GM10266 (cell line): Measurements from ENCODE around the gene NSMCE4A.
"Not testable (repeated sequence)": the region's sequence is repeated elsewhere in the genome, so short reads cannot be mapped to it uniquely, and the experiment has no call there.

ENCODE experiments used
- DNase-seq: peaks from one replicate; pipeline ENCODE4 v3.0.0; 2012; ENCODE audit errors: extremely low spot score
- CTCF ChIP-seq: IDR thresholded peaks from 2 replicates; pipeline ENCODE4 v1.5.1; 2012; ENCODE audit warnings: mild to moderate bottlenecking, low read depth; ENCODE audit not compliant: control insufficient read depth, insufficient read depth; ENCODE audit errors: missing control alignments

The NSMCE4A gene

GRCh38 chr10:122018951-122019413, 44.0 kb upstream of the NSMCE4A start:
- TF ChIP-seq CTCF: no peak
- no peak for DNase-seq

DNA sequence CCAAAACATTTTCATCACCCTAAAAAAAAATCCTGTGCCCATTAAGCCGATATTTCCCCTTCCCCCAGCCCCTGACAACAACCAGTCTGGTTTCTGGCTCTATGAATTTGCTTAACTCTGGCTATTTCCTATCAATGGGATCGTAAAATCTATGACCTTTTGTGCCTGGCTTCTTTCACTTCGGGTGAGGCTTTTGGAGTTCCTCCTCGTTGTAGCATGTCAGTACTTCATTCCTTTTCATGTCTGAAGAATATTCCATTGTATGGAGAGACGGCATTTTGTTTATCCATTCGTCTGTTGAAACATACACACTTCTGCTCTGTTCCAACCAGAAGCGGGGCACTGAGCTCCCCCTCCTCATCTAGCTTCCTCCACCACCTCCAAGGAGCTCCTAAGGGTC, 43.5 kb upstream of the NSMCE4A start:
- TF ChIP-seq CTCF: no peak
- DNase-seq: no peak

DNA sequence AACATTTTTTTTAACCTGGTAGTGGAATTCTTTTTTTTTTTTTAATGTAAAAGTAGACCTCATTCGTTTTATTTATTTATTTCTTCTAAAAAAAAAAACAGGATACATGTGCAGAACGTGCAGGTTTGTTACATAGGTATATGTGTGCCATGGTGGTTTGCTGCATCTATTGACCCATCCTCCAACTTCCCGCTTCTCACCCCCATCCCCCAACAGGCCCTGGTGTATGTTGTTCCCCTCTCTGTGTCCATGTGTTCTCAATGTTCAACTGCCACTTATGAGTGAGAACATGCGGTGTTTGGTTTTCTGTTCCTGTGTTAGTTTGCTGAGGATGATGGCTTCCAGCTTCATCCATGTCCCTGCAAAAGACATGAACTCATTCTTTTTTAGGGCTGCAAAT, 42.9 kb upstream of the NSMCE4A start:
- DNase-seq: not testable (repeated sequence)

- no peak for TF ChIP-seq CTCF
- no peak for DNase-seq
Measured at GRCh38 chr10:122014652-122015248, 39.7 kb upstream of the NSMCE4A start.

GRCh38 chr10:122013311-122013780, 38.3 kb upstream of the NSMCE4A start:
- DNase-seq: no peak
- TF ChIP-seq CTCF: no peak

DNA sequence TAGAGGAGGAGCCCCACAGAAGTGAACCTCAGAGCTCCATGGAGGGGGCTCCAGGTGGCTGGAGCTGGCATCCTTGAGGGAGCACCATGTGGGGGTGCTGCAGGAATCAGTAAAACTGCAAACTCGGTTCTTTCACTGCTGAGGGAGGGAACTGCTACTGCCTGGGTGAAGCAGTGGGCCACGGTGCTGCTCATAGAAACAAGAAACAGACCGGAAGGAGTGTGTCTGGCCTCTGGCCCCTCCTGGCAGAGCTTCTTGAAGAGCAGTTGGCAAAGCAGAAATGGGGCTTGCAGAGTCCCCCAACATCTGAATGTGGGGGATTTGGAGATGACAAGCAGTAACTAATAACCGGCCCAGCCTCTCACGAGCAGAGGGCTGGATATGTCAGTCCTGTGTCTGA, 37.7 kb upstream of the NSMCE4A start:
- no peak for DNase-seq
- no peak for TF ChIP-seq CTCF

- no peak for DNase-seq
- no peak for TF ChIP-seq CTCF
Measured at GRCh38 chr10:122010405-122011050, 35.5 kb upstream of the NSMCE4A start.

DNA sequence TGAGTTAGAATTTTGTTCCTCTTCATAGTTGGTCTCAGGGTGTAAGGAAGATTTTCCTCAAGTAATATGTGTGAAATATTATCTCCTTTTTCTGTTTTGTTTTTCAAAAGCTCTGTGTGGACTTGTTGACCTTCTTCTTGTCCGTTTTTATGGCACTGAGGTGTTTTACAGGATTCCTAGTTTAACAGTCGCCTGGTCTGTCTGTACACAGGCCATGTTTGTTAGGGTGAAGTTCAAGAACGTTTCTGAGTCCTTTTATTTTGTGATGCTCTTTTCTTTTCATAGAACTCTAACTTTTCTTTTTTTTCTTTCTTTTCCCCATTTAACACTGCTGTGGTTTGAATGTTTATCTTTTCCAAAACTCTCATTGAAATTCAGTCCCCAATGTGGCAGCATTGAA, 32.4 kb upstream of the NSMCE4A start:
- DNase-seq: no peak
- no peak for TF ChIP-seq CTCF
